Fibroblast of skin of right quadriceps (primary cell): ENCODE results near the gene RBM17.
A peak's percentile ranks its signal among the peaks of the same experiment; 100 is the strongest.
"Not testable (repeated sequence)": the region's sequence is repeated elsewhere in the genome, so short reads cannot be mapped to it uniquely, and the experiment has no call there.

Experiments
- DNase-seq: peaks from one replicate; pipeline ENCODE4 v3.0.0-alpha.2; 2013

RBM17 gene

DNA sequence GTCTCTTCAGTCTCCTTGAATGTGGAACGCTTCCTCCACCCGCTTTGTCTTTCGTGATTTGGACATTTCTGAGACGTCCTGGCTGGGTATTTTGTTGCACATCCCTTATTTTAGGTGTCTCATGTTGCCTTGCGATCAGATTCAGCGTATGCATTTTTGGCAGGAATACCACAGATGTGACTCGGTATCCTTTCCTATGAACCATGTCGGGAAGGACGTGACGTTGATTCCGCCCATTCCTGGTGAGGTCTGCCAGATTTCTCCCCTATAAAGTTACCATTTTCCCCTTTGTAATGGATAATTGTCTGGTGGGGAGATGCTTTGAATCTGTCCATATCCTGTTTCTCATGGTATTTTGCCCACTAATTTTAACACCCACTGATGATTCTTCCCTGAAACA lies 49.6 kb downstream of the RBM17 start:
- DNase-seq: no peak

DNA sequence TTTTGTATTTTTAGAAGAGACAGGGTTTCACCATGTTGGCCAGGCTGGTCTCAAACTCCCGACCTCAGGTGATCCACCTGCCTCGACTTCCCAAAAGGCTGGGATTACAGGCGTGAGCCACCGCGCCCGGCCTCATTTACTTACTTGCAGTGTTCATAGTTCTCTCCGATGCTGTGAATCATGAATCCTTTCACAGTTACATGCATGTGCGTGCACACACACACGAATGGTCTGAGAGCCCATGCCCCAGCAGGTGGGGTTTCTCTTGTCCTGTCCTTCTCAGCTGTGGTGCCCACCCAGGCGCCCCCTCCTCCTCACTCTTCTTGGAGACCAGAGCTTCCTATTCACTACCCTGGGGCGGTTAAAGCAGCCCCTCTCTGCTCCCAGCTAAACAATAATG lies 50.6 kb downstream of the RBM17 start:
- DNase-seq: no peak

DNA sequence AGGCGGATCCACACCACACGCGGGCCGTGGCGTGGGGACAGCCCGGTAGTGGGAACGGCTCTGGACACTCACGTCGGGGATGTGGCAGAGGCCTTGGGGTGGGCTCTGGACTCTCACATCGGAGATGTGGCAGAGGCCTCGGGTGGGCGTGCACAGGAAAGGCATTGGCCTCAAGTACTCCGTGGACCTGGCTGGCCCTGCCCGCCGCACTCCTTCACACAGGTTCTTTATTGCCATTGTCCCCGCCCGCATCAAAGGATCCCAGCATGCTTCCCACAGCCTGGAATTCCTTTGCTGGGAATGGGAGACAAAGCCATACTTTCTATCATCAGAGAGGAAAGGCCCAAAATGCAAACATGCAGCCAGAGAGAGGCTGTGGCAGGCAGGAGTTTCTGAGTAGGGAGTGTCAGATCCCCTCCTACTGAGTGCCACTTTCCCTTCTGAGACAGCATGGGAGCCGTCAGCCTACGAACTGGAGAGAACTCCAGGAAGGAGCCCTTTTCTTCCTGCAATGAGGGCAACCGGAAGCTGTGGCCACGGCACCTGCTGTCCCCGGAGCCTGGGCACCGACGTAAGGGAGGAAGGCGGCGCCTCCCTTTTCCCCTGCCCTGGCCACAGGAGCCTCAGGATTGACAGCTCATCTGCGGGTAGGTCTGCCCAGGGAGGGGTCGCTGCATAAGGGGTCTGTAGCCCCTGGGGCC lies 51.5 kb downstream of the RBM17 start:
- DNase-seq: no peak

DNA sequence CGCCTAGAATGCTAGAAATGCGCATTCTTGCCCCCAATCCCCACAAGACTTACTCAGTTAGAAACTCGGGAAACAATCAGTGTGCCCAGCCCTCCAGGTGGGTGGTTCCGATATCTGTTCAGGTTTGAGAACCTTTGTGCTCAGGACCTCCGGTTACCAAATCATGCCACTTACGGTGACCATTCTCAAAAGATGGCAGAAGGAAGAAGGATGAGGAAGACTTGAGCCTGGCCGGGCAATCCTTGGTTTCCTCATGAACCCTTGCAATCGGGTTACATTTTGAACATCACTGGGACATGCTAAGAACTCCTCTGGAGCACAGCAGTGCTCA lies 52.1 kb downstream of the RBM17 start:
- no peak for DNase-seq

GRCh38 chr10:6141296-6142151 lies 52.7 kb downstream of the RBM17 start:
- peak; percentile 93 for DNase-seq

DNA sequence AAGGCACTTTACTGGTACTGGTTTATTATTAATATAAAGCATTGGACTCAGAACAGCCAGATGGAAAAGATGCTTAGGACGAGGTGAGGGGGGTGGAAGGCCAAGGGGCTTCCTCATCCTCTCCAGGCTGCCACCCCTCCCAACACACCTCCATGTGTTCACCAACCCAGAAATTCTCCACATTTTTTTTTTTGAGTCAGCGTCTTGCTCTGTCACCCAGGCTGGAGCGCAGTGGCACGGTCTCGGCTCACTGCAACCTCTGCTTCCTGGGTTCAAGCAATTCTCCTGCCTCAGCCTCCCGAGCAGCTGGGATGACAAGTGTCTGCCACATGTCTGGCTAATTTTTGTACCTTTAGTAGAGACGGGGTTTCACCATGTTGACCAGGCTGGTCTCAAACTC lies 53.4 kb downstream of the RBM17 start:
- not testable (repeated sequence) for DNase-seq

GRCh38 chr10:6142644-6143043 lies 53.8 kb downstream of the RBM17 start:
- DNase-seq: no peak

GRCh38 chr10:6143181-6143580 lies 54.3 kb downstream of the RBM17 start:
- no peak for DNase-seq

GRCh38 chr10:6144406-6145165 lies 55.8 kb downstream of the RBM17 start:
- DNase-seq: peak; percentile 85

DNA sequence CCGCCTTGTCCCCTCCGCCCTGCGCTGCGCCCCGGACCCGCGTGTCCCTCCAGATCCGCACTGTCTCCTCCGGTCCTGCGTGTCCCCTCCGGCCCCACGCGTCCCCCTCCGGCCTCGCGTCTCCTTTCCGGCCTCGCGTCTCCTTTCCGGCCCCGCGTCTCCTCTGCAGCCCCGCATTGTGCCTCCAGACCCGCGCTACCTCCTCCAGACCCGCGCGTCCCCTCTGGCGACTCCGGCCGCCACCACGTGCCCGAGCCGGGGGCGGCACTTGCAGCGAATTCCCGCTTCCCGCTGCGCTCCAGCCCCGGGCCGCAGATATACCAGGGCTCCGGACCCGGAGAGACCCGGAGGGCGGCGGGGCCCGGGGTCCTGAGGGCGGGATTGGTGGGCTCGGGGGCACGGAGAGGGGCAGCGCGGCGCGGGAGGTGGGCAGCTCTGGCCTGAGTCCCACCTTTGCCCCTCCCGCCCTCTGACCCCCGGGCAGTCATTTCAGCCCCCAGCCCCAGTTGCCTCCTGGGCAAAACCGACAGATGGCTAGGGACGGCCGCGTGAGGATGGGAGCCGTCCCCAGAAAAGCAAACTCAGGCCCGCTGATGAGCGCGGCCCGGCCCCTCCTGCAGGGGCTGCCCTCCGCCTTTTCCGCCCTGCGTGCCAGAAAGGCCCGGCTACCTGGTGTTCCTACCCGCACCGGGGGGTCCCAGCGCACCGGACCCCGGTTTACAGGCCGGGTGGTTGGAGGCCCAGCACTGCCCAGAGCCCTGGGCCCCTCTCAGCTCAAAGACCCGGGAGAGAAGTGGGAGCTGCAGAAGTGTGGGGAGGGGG lies 56.5 kb downstream of the RBM17 start:
- DNase-seq: no peak

- no peak for DNase-seq
These were observed 57.4 kb downstream of the RBM17 start for GRCh38 chr10:6146013-6146785.

GRCh38 chr10:6146921-6147320 lies 58.1 kb downstream of the RBM17 start:
- no peak for DNase-seq

GRCh38 chr10:6148251-6148701 lies 59.4 kb downstream of the RBM17 start:
- DNase-seq: no peak

- no peak for DNase-seq
These were observed 60.1 kb downstream of the RBM17 start for GRCh38 chr10:6148908-6149307.

- peak; percentile 40 for DNase-seq
These were observed 62.5 kb downstream of the RBM17 start for GRCh38 chr10:6151087-6151977.

DNA sequence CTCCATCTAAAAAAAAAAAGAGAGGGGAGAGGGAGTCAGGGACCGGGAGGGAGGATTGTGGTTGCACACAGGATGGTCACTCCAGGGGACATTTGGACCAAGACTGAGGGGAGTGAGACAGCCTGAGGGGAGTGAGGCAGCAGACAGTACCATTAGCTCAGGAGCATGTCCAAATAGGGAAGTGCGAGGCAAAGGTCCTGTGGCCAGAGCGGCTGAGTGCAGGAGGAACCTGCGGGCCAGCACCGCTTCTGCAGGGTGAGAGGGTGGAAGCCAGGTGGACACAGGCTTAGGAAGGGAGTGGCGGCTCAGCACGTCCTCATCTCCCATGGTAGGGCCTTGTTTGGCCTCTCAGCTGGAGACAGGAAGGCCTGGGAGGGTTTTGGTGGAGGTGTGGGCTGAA lies 65.0 kb downstream of the RBM17 start:
- no peak for DNase-seq

DNA sequence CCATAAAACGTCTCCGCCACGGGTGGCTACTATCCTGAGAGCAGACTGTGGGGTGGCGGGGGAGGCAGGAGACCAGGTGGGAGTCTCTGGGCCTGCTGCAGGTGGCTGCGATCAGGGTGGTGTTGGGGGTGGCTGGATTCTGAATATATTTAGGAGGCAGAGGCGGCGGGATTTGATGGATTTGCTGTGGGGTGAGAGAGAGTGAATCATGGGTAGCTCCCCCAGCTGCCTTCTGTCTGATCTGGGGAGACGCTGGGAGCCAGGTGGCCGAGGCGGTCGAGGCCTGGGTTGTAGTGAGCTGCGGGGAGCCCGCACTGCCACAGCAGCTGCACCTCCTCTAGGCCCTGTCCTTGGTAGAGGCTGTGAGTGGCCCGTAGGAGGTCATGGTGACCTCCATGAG lies 65.7 kb downstream of the RBM17 start:
- no peak for DNase-seq

DNA sequence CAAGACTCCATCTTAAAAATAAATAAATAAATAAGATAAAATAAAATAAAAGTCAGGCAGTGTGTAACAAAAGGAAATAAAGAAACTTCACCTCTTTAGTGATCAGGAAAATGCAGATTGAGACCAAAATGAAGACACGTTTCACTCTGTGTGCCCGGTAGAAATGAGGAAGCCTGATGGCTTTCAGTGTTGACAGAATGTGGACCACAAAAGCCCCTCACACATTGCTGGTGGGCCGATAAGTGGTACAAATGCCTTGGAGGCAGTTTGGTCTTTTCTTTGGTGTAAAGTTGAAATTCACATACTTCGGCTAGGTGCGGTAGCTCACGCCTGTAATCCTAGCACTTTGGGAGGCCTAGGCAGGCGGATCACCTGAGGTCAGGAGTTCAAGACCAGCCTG lies 69.4 kb downstream of the RBM17 start:
- no peak for DNase-seq

GRCh38 chr10:6161921-6162320 lies 73.1 kb downstream of the RBM17 start:
- no peak for DNase-seq

- no peak for DNase-seq
These were observed 73.9 kb downstream of the RBM17 start for GRCh38 chr10:6162589-6163356.
